SK-MEL-5 (cell line): ENCODE data around the gene CAMTA1. TPM values are rescaled to one million over a fixed set of nuclear protein-coding genes. Genes with fewer than 3 reads are reported as not detected.

Source experiments
- DNase-seq: peaks from one replicate; pipeline ENCODE4 v3.0.0-alpha.2; 2016; ENCODE audit warnings: low read depth, low spot score
- in situ Hi-C: cut with HindIII; loops from 2 replicates; pipeline ENCODE4 v1.10.0; 2016; ENCODE audit warnings: low sequenced_read_pairs, high pct_unique_total_duplicates, low pct_unique_long_range_greater_than_20kb
- total RNA-seq: library from RNA; depleted of rRNA; stranded (reverse); fragments of >200 nt; shearing (Covaris generic); gene quantifications from 2 replicates; pipeline ENCODE4 v1.2.3, GENCODE V29; 2014

CAMTA1 gene
- total RNA-seq, 1 experiment from 2014 or later, result 47.4 TPM

- in situ Hi-C loops, result no loop called here
These were observed 773.9 kb downstream of the CAMTA1 start for GRCh38 chr1:7558921-7559869.

DNA sequence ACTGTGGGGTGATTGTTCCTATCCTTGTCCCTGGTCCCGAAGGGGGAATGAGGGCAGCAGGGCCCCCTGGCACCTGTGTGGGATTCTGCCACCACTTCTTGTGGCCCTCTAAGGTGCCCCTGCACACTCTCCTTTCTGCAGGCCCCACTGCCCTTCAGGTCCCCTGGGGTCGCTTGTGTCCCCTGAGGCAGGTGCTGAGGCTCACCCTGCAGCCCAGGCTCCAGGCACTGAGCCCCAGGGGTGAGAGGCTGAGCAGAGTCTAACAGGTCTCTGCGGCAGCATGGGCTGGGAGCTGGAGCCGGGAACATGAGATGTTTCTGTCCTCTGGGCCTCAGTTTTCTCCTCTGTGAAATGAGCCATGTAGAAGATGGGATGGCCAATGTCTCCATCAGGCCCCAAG, 774.9 kb downstream of the CAMTA1 start:
- in situ Hi-C loops, result no loop called here
- no peak for DNase-seq

More at GRCh38 chr1:7558921-7559869, 773.9 kb downstream of the CAMTA1 start:
- DNase-seq, result no peak

- in situ Hi-C loops, result no loop called here
- DNase-seq, result no peak
These were observed 775.4 kb downstream of the CAMTA1 start for GRCh38 chr1:7560601-7561181.

- in situ Hi-C loops, result no loop called here
- DNase-seq, result peak; percentile 63
These were observed 776.2 kb downstream of the CAMTA1 start for GRCh38 chr1:7561331-7561921.

- DNase-seq, result no peak
- in situ Hi-C loops, result no loop called here
These were observed 776.9 kb downstream of the CAMTA1 start for GRCh38 chr1:7561936-7562728.

DNA sequence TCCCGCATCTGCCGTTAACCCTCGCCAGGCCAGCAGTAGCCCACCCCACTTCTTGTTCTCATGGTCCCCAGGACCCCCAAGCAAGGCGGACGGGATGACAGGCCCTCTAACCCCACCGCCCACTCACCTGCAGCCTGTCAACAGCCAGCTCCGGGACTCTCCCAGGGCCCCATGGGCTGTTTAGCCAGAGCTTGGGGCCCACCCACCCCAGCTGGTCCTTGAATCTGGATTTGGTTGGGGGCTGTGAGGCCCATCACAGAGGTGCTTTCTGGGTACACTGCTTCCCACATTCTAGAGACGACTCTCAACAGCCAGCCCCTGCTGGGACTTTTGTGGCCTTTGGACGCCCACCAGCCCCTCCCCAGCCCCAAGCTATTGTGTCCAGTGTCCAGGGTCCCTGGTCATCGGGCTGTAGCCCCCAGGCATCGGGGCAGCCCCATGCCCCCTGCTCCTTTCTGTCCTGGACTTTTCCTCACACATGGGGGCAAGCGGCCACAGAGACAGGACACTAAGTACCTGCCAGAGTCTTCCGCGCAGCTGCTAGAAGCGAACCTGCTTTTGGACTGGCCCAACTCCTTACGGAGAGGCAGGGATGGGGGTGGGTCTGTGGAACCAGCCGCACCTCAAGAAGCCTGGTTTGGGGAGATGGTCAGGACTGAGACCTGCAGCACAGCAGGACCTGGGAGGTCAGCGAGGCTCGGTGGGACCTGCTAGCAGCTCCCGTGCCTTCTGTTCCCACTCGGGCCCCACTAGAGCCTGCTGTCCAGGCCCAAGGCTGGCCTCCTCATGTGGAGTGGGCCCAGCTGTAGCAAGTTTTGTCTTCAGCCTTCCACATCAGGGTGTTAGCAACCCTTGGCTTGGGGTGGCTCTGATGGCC, 777.7 kb downstream of the CAMTA1 start:
- DNase-seq, result no peak
- in situ Hi-C loops, result no loop called here

DNA sequence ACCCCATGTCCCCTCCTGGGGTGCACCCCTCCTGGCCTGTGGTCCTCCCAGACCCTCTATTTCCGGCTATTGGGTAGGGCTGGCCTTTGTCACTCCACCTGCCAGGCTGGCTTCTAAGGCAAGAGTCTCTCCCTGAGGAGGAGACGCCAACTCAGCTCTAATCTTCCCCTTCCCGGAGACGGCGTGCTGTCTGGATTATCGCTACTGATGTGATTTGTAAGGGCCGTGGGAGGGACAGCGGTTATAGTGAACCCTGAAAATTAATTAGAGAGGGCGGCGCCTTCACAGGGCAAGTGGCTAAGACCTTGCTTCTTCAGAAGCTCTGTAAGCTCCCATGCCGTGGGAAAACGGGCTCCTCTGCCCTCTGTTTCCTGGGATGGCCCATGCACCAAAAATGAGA, 778.9 kb downstream of the CAMTA1 start:
- in situ Hi-C loops, result no loop called here
- DNase-seq, result no peak

DNA sequence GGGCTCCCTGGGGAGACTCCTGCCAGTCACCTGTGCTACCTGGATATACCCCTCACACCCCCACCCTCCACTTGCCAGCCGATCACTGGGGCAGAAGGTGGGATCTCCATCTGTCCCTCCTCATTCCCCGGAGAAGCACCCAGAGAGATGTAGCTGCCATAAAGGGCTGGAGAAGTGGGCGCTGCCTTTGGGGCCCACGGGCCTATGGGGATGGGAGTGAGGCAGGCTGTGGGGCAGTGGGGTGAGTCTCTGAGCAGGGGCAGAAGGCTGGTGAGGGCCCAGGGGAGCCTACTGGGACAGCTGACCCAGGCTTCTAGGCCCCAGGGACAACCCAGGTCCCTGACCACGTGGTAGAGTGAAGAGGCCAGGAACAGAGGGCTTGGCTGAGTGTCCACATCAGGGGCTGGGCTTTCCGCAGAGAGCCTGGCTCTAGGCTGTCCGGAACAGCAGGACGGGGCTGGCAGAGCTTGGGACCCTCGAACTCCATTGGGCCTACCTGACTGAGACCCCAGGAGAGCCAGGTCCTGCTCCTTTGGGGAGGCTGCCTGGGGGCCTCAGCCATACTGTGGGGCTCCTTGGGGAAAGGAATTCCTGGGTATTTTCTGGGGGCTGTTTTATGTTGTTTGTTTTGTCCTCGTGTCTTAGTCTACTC, 780.0 kb downstream of the CAMTA1 start:
- in situ Hi-C loops, result no loop called here
- DNase-seq, result no peak

- in situ Hi-C loops, result no loop called here
- DNase-seq, result no peak
These were observed 781.4 kb downstream of the CAMTA1 start for GRCh38 chr1:7566417-7567375.

DNA sequence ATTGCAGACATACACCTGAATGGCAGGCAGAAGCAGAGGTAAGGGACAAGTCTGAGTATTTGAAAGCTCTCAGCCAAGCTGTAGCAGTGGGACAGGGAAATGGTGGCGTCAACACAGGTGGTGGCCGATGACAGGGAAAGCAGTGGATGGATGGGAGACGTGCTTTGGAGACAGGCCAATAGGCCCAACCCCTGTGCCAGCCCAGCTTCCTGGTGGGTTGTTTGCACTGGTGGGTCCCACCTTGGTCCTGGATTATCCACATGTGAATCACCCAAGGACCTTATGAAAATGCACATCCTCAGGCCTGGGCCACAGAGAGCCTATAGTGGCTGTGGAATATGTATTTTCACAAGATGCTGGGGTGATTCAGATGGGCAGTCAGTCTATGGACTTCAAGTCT, 782.1 kb downstream of the CAMTA1 start:
- in situ Hi-C loops, result no loop called here
- no peak for DNase-seq

DNA sequence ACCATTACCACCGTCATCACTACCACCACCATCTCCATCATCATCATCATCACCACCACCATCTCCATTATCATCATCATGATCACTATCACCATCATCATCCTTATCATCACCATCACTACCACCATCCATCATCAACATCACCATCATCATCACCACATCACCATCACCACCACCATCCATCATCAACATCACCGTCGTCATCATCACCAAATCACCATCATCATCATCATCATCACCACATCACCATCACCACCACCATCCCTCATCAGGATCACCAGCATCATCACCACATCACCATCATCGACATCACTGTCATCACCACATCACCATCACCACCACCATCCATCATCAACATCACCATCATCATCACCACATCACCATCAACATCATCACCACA, 782.8 kb downstream of the CAMTA1 start:
- no peak for DNase-seq
- in situ Hi-C loops, result no loop called here

GRCh38 chr1:7568901-7569524, 783.8 kb downstream of the CAMTA1 start:
- no peak for DNase-seq
- in situ Hi-C loops, result no loop called here

DNA sequence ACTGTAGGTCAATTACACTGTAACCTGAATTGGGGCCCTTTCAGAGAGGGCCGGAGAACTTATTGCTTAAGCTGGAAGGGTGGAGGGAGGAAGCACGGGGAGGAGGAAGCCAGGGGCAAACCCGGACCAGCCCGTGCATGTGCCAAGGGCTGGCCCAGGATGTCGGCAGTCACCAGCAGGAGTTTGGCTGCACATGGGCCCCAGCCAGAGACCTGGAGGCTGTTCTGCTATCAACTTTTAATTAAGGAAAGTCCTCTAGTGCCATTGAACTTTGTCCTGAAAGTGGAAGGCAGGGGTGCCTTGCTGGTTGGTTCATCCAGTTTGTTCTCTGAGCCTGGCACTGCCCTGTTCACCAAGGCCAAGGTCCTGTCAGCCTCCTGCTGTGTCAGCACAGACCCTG, 785.1 kb downstream of the CAMTA1 start:
- no peak for DNase-seq
- in situ Hi-C loops, result no loop called here

- in situ Hi-C loops, result no loop called here
- no peak for DNase-seq
These were observed 787.4 kb downstream of the CAMTA1 start for GRCh38 chr1:7572654-7573152.

- no peak for DNase-seq
- in situ Hi-C loops, result no loop called here
These were observed 788.2 kb downstream of the CAMTA1 start for GRCh38 chr1:7573481-7573880.
